ENCODE measurements around the gene SALL3.

SALL3 gene

GRCh38 chr18:78980777-78981380 lies 1.3 kb downstream of the SALL3 start:
- Histone ChIP-seq H3K27ac (no peak overlapping the region), H3K9me3 (ENCODE audit: low read depth, low read length) (no peaks in the 10 kb centered on the region), H3K4me3 (no peak overlapping the region), H3K9ac (ENCODE audit: insufficient read length) (no peak overlapping the region), H3K36me3 (ENCODE audit: insufficient read depth, low read length) (no peaks in the 10 kb centered on the region)
- TF ChIP-seq POLR2AphosphoS5 (IDR thresholded peaks at IDR 0.05; ENCODE audit: borderline replicate concordance, low read depth, low read length) (no peak), EZH2 (IDR thresholded peaks at IDR 0.05) (no peak), FOXP2 (optimal IDR thresholded peaks at IDR 0.05; ENCODE audit: control extremely low read depth, extremely low read length, insufficient read depth) (no peak)
- no peak for DNase-seq (ENCODE audit: low read depth, low spot score)

DNA sequence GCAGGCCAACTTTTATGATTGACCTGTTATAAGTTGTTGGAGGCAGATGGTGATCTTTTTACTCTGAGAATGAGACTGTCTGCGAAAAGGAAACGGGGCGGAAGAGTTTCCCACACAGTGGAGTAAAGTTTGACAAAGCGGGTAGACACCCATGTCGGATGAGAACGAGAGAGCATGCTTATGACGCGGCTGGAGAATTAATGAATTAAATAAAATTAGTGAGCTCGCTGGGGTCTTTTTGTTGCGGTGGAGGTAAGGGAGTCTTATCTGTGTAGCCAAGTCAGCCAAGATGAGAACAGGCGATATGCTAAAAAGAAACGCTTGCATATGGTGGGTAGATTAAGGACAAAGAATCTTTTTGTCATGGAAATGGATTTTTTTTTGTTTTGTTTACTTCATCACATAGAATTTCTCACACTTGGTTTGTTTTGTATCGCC lies 1.8 kb downstream of the SALL3 start:
- DNase-seq (ENCODE audit: low read depth, low spot score), result no peak
- TF ChIP-seq FOXP2 (optimal IDR thresholded peaks at IDR 0.05; ENCODE audit: control extremely low read depth, extremely low read length, insufficient read depth) (no peak), POLR2AphosphoS5 (IDR thresholded peaks at IDR 0.05; ENCODE audit: borderline replicate concordance, low read depth, low read length) (no peak), EZH2 (IDR thresholded peaks at IDR 0.05) (no peak)
- H3K36me3 ChIP-seq (ENCODE audit: insufficient read depth, low read length), result no peaks in the 10 kb centered on the region
- H3K4me3 ChIP-seq, result no peak overlapping the region
- H3K27ac ChIP-seq, result no peak overlapping the region
- no peak overlapping the region for H3K9ac ChIP-seq (ENCODE audit: insufficient read length)
- H3K9me3 ChIP-seq (ENCODE audit: low read depth, low read length), result no peaks in the 10 kb centered on the region

DNA sequence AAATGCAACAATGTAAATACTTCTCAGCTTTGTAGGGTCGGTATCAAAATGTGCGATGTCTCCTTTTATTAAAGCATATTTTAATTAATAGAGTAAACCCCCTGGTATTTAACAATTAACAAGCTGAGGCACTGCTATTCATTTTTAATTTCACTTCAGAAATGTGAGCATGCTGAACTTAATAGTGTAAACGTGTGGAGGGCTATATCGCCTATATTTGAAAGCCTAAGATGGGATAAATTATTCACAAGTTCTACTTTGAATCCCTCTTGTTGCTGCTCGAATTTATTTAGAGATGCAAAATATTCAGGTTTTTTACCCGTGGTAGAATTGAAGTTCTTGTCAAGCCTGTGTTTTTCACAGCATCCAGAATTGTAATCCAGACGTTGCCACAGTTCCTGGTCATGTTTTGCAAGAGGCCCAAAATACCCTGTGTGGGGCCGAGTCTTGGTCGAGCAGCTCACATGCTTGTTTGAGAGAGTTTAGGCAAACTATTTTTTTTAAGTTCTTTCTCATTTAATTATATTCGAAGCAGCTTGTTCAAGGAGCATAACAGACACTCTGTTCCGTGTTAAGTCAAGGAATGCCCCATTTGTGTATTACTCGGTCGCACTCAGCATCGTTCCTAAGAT lies 2.5 kb downstream of the SALL3 start:
- Histone ChIP-seq H3K9me3 (ENCODE audit: low read depth, low read length) (no peaks in the 10 kb centered on the region), H3K9ac (ENCODE audit: insufficient read length) (no peak overlapping the region), H3K4me3 (no peak overlapping the region), H3K36me3 (ENCODE audit: insufficient read depth, low read length) (no peaks in the 10 kb centered on the region), H3K27ac (no peak overlapping the region)
- DNase-seq (ENCODE audit: low read depth, low spot score), result no peak
- TF ChIP-seq FOXP2 (optimal IDR thresholded peaks at IDR 0.05; ENCODE audit: control extremely low read depth, extremely low read length, insufficient read depth), result no peak
- no peak for TF ChIP-seq EZH2 (IDR thresholded peaks at IDR 0.05)

- Histone ChIP-seq H3K9me3 (ENCODE audit: low read depth, low read length) (no peaks in the 10 kb centered on the region), H3K36me3 (ENCODE audit: insufficient read depth, low read length) (no peaks in the 10 kb centered on the region), H3K27ac (no peak overlapping the region), H3K9ac (ENCODE audit: insufficient read length) (no peak overlapping the region), H3K4me3 (no peak overlapping the region)
- DNase-seq (ENCODE audit: low read depth, low spot score), result no peak
- TF ChIP-seq FOXP2 (optimal IDR thresholded peaks at IDR 0.05; ENCODE audit: control extremely low read depth, extremely low read length, insufficient read depth) (no peak), EZH2 (IDR thresholded peaks at IDR 0.05) (no peak), POLR2AphosphoS5 (IDR thresholded peaks at IDR 0.05; ENCODE audit: borderline replicate concordance, low read depth, low read length) (no peak)
These were observed 3.9 kb downstream of the SALL3 start for GRCh38 chr18:78983512-78983911.

GRCh38 chr18:78984941-78985784 lies 5.5 kb downstream of the SALL3 start:
- no peak overlapping the region for H3K4me3 ChIP-seq
- no peak overlapping the region for H3K9ac ChIP-seq (ENCODE audit: insufficient read length)
- no peak for DNase-seq (ENCODE audit: low read depth, low spot score)
- H3K27ac ChIP-seq, result no peak overlapping the region
- no peaks in the 10 kb centered on the region for H3K36me3 ChIP-seq (ENCODE audit: insufficient read depth, low read length)
- no peaks in the 10 kb centered on the region for H3K9me3 ChIP-seq (ENCODE audit: low read depth, low read length)
- TF ChIP-seq FOXP2 (optimal IDR thresholded peaks at IDR 0.05; ENCODE audit: control extremely low read depth, extremely low read length, insufficient read depth) (no peak), EZH2 (IDR thresholded peaks at IDR 0.05) (no peak), POLR2AphosphoS5 (IDR thresholded peaks at IDR 0.05; ENCODE audit: borderline replicate concordance, low read depth, low read length) (no peak)

- Histone ChIP-seq H3K9ac (ENCODE audit: insufficient read length) (no peak overlapping the region), H3K36me3 (ENCODE audit: insufficient read depth, low read length) (no peaks in the 10 kb centered on the region), H3K4me3 (no peak overlapping the region), H3K9me3 (ENCODE audit: low read depth, low read length) (no peaks in the 10 kb centered on the region), H3K27ac (no peak overlapping the region)
- TF ChIP-seq FOXP2 (optimal IDR thresholded peaks at IDR 0.05; ENCODE audit: control extremely low read depth, extremely low read length, insufficient read depth) (no peak), POLR2AphosphoS5 (IDR thresholded peaks at IDR 0.05; ENCODE audit: borderline replicate concordance, low read depth, low read length) (no peak), EZH2 (IDR thresholded peaks at IDR 0.05) (no peak)
- DNase-seq (ENCODE audit: low read depth, low spot score), result no peak
These were observed 6.4 kb downstream of the SALL3 start for GRCh38 chr18:78986018-78986481.

DNA sequence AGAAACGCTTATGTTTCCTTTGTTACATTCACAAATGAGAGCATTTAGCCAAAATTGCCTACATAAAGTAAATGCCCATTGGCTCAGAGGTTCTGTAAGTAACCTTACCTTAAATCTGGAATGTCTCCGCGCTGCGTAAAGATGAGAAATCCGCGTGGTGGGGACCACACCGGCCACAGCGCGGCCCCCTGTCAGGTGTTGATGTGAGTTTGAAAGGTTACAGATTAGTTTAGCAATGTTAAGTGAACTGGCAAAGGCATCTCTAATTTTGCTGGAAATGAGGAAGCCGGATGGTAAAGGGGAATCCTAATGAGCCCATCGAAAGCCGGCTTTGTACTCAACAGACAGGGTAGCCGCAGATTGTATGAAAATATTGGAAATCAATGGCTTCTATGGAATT lies 11.8 kb downstream of the SALL3 start:
- no peaks in the 10 kb centered on the region for H3K9me3 ChIP-seq (ENCODE audit: low read depth, low read length)
- H3K4me3 ChIP-seq, result no peak overlapping the region
- H3K27ac ChIP-seq, result no peak overlapping the region
- no peak overlapping the region for H3K9ac ChIP-seq (ENCODE audit: insufficient read length)
- no peak for DNase-seq (ENCODE audit: low read depth, low spot score)
- TF ChIP-seq FOXP2 (optimal IDR thresholded peaks at IDR 0.05; ENCODE audit: control extremely low read depth, extremely low read length, insufficient read depth) (no peak), EZH2 (IDR thresholded peaks at IDR 0.05) (no peak), POLR2AphosphoS5 (IDR thresholded peaks at IDR 0.05; ENCODE audit: borderline replicate concordance, low read depth, low read length) (no peak)
- H3K36me3 ChIP-seq (ENCODE audit: insufficient read depth, low read length), result no peaks in the 10 kb centered on the region

Data from SK-N-MC (cell line).